ENCODE results near the gene COG4. TPM values are rescaled to one million over a fixed set of nuclear protein-coding genes. Genes with fewer than 3 reads are reported as not detected.

The COG4 gene
- total RNA-seq, 2 experiments from 2014 or later: 59.8 to 70.8 TPM

DNA sequence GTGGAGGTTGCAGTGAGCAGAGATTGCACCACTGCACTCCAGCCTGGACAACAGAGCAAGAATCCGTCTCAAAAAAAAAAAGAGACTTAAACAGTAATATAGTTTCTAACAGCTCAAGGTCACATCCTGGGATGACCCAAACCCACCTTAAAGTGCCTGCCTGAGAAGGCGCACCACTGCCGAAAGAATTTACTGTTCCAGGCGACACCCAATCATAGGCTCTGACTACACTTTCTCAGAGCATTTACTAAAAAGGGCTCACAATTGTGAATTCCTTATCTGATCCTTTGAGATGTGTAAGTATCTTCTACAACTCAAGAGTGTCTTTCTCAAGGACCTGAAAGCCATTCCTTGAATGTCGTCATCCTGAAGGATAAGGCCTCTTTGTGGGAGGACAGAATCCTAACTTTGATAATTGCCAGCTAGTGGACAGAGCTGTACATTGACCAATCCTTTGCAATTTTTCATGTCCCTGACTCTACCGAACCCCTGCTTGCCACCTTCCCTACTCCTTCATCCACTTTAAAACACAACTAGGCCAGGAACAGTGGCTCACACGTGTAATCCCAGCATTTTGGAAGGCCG, 81.9 kb downstream of the COG4 start:
- CTCF ChIA-PET: interaction anchor here (0.9 to 2.2 kb wide), 3 partner anchors 9 to 98 kb away, joined by 4 to 6 read pairs (median 4); no protein-coding TSS in a partner anchor

DNA sequence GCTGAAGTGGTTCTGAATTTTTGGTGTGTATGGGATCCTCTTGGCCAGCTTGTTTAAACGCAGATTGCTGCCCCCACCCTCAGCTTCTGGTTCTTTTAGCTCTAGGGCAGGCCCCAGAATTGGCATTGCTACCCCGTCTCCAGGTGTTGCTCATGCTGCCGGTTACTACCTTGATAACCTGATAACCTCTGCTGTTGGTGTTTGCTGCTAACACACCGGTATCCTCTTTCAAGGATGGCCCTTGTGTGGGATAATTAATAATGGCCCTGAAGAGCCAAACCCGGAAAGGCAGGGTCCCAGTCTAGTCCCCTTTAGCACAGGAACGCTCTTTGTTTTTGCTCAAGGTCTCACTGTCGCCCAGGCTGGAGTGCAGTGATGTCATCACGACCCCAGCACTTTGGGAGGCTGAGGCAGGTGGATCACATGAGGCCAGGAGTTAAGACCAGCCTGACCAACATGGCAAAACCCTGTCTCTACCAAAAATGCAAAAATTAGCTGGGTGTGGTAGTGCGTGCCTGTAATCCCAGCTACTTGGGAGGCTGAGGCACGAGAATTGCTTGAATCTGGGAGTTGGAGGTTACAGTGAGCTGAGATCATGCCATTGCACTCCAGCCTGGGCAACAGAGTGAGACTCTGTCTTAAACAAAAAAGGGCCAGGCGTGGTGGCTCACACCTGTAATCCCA, 83.2 kb downstream of the COG4 start:
- Mint-ChIP-seq H3K36me3 (ENCODE audit: low read depth) (no peaks in the 10 kb centered on the region), H3K9me3 (no peaks in the 10 kb centered on the region), H3K4me3 (peak overlapping the region; percentile 90), H3K27ac (peak overlapping the region; percentile 94), H3K27me3 (no peaks in the 10 kb centered on the region), H3K4me1 (peaks cover 34% of the 10 kb centered on the region)
- ChIA-PET CTCF (interaction anchor here (0.5 to 2.2 kb wide), 6 partner anchors 8 to 838 kb away, joined by 3 to 6 read pairs (median 4); partner anchors contain the start of gene FCSK), POLR2A (no interaction called here)
- no peak for DNase-seq

More for the DNA sequence above, 81.9 kb downstream of the COG4 start:
- H3K4me3 Mint-ChIP-seq: peak overlapping the region; percentile 10
- POLR2A ChIA-PET: no interaction called here
- no peaks in the 10 kb centered on the region for H3K27me3 Mint-ChIP-seq
- no peak for DNase-seq
- H3K9me3 Mint-ChIP-seq: no peaks in the 10 kb centered on the region
- H3K4me1 Mint-ChIP-seq: peaks cover 30% of the 10 kb centered on the region
- no peaks in the 10 kb centered on the region for H3K36me3 Mint-ChIP-seq (ENCODE audit: low read depth)
- no peak overlapping the region for H3K27ac Mint-ChIP-seq

DNA sequence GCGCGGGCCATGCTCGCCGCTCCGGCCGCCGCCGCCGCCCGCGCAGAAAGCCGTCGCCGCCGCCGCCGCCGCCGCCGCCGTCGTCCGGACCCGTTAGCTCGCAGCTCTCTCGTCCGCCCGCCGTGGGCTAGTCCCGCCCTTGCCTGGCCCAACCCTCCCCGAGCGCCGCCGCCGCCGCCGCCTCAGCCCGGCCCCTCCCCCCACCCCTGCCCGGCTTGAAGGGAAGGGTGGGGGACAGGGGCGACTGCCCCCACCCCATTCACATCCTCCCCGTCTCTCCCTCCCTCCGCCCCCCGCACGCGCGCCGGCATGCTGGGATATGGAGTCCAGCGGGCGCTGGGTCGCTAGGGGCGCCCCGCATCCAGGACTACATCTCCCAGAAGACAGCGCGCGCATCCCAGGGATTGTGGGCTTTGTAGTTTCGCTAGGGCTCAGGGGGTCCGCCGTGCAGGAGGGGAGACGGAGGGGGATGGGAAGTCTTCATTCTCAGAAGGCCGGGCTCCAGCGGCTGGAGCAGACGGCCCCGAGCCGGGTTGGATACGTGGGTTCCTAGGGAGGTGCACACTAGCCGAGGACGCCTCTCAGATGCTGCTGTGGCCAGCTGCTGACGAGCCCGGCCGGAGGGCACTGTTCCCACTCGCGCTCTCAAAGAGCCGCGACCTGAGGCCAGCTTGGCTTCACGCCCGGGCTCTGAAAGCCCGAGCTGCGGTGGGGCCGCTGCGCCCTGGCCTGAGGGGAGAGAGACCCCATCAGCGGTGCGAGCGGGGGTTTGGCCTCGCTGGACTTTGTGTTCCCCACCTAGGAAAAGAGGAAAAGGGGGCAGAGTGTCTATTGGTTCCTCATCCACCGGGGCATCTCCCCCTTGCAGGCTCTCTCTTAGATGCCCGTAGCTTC, 84.1 kb downstream of the COG4 start, which contains the start of gene ST3GAL2:
Gene ST3GAL2 (minus strand): TSS at position 132 of the 894 bp plus-strand sequence. CDS start 40,570 bp downstream, outside the sequence.
- H3K36me3 Mint-ChIP-seq (ENCODE audit: low read depth): peaks cover 4% of the 10 kb centered on the region
- peak; percentile 95 for DNase-seq
- H3K27me3 Mint-ChIP-seq: no peaks in the 10 kb centered on the region
- H3K4me1 Mint-ChIP-seq: peaks cover 29% of the 10 kb centered on the region
- peak within 1 kb of the TSS; percentile 94 for H3K27ac Mint-ChIP-seq
- H3K4me3 Mint-ChIP-seq: peak within 1 kb of the TSS; percentile 90
- H3K9me3 Mint-ChIP-seq: no peaks in the 10 kb centered on the region
- ChIA-PET POLR2A (no interaction called here), CTCF (interaction anchor here (0.5 to 1.6 kb wide), 6 partner anchors 10 to 837 kb away, joined by 3 to 6 read pairs (median 4); partner anchors contain the start of gene FCSK)

DNA sequence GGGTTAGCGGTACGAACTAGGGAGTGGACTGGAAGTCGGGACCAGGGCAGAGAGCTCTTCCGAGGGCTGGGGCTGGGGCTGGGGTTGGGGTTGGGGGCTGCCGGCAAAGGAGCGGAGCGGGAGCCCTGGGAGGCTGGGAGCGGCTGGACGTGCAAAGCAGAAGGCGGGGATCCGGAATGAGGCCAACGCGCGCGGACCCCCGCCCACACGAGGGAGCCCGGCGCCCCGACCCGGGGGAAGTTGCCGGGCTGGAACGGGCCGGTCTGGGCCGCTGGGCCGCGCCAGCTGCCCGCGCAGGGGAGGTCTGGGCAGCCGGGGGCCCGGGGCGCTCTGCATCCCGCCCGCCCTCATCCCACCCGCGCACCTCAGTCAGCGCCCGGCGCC, 84.8 kb downstream of the COG4 start:
- DNase-seq: no peak
- H3K4me3 Mint-ChIP-seq: peak overlapping the region; percentile 86
- H3K27ac Mint-ChIP-seq: peak overlapping the region; percentile 85

DNA sequence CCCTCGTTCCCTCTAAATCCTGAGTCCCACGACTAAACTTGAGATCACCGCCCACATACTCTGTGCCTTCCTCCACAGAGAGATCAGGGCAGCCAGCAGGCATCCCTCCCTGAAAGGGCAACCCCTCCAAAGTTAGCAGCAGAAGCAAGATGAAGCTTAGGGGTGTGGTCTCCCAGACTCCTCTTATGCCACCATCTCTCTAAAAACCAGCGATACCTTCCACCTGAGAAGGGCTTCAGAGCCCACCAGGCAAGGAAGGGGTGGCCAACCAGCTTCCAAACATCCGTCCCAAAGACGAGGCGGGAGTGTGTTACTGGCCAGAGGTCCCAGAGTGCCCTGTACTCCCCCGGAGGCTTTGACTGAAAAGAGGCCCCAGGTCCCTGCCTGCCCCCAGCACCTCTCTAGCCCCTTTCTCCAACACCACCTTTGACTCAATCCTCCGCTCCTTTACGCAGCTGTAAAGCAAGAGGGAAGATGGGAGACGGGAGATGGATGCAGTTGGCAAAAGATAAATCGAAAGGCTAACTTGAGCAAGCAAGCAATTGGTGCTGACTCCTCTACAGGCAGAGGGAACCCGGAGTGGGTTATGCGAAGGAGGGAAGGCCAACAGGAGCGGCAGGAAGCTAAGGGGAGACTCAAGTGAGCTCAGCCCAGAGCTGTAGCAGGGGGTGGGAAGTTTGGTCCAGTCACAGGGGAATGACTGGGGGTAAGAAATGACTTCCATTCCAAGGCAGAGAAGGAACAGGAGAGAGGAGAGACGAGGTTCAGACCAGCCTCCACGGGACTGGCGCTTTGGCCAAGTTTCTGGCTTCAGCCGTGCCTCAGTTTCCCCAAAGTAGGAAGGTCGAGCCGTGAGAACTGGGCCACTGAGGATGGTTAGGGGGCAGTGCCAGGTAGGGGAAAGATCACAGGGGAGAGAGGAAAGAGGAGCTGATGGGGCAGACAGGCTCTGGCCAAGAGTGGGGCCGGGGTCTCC, 85.5 kb downstream of the COG4 start:
- DNase-seq: no peak
- peaks cover 37% of the 10 kb centered on the region for H3K4me1 Mint-ChIP-seq
- peaks cover 8% of the 10 kb centered on the region for H3K36me3 Mint-ChIP-seq (ENCODE audit: low read depth)
- H3K27me3 Mint-ChIP-seq: no peaks in the 10 kb centered on the region
- ChIA-PET CTCF (interaction anchor here (0.6 to 1.6 kb wide), 8 partner anchors 16 to 58 kb away, joined by 3 to 6 read pairs (median 3); no protein-coding TSS in a partner anchor), POLR2A (no interaction called here)
- H3K4me3 Mint-ChIP-seq: peak overlapping the region; percentile 86
- H3K27ac Mint-ChIP-seq: peak overlapping the region; percentile 85
- H3K9me3 Mint-ChIP-seq: no peaks in the 10 kb centered on the region

More for the DNA sequence above, 84.8 kb downstream of the COG4 start:
- H3K36me3 Mint-ChIP-seq (ENCODE audit: low read depth): peaks cover 8% of the 10 kb centered on the region
- no peaks in the 10 kb centered on the region for H3K27me3 Mint-ChIP-seq
- CTCF ChIA-PET: interaction anchor here (0.6 to 1.6 kb wide), 6 partner anchors 15 to 45 kb away, joined by 3 to 6 read pairs (median 3); no protein-coding TSS in a partner anchor
- H3K9me3 Mint-ChIP-seq: no peaks in the 10 kb centered on the region
- H3K4me1 Mint-ChIP-seq: peaks cover 33% of the 10 kb centered on the region
- POLR2A ChIA-PET: no interaction called here

DNA sequence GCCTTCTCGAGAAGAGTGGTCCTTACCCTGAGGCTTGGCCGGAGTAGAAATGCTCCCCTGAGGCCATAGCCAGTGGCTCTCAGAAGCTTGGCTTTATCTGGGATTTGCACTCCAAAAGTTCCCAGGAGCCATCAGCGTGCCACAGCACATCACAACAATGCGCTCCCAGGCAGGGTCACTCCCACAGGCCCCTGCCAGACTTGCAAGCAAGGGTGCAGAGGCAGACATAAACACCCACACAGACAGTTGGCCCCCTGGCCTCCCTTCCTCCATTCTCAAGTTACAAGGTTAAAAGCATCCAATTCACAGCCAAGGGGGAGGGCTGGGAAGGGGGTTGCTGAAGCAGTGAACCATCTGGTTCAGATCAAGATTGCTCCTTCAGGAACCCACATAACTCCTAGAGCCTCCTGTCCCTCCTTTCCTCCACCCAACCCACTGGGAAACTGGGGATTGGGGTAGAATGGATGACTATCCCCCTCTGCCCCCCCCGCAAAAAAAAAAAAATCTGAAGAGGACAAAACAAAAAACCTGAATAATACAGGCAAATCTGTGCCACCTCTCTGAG, 86.3 kb downstream of the COG4 start:
- Mint-ChIP-seq H3K4me1 (peaks cover 45% of the 10 kb centered on the region), H3K36me3 (ENCODE audit: low read depth) (peaks cover 8% of the 10 kb centered on the region), H3K27ac (no peak overlapping the region), H3K4me3 (peak overlapping the region; percentile 86), H3K9me3 (no peaks in the 10 kb centered on the region), H3K27me3 (no peaks in the 10 kb centered on the region)
- ChIA-PET CTCF (interaction anchor here (1.0 to 1.3 kb wide), 3 partner anchors 17 to 56 kb away, joined by 3 read pairs; no protein-coding TSS in a partner anchor), POLR2A (no interaction called here)
- no peak for DNase-seq

DNA sequence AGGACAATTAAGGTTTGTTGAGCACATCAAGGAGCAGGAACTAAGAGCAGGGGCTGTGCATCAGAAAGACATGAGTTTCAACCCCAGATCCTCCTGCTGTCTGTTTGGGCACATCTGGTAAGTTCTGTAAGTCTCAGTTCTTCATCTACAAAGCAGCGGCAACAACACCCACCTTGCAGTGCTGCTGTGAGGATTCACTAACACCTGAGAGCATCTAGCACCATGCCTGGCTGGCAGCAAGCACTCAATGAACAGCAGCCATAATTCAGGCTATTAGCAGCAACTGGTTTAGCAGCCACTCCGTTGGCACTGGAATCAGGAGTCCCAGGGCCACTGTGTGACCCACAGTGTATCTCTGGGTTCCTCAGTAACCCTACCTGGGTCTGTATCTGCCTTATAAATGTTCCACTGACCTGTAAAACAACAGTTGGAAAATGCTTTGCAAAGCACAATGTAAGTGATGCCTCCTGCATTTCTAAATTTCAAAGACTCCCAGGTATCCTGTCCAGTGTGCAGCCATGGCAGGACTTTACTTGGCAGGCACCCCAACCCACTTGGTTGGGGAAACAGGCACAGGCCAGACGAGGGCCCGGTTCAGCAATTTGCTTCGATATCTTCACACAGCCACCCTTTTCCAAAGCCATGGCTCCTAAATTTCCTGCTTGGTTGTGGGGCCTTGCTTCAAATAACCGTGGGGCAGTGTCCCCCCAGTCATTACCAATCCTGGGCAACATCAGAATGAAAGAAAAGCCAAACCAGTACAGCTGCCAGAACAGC, 88.7 kb downstream of the COG4 start:
- POLR2A ChIA-PET: interaction anchor here (0.7 kb wide), 1 partner anchor 15 kb away, joined by 7 read pairs; no protein-coding TSS in a partner anchor
- Mint-ChIP-seq H3K27me3 (no peaks in the 10 kb centered on the region), H3K36me3 (ENCODE audit: low read depth) (peaks cover 8% of the 10 kb centered on the region), H3K4me1 (peaks cover 61% of the 10 kb centered on the region), H3K4me3 (no peak overlapping the region), H3K27ac (no peak overlapping the region), H3K9me3 (no peaks in the 10 kb centered on the region)
- CTCF ChIA-PET: interaction anchor here (0.9 to 1.2 kb wide), 2 partner anchors 8 to 15 kb away, joined by 3 read pairs; no protein-coding TSS in a partner anchor
- DNase-seq: no peak

DNA sequence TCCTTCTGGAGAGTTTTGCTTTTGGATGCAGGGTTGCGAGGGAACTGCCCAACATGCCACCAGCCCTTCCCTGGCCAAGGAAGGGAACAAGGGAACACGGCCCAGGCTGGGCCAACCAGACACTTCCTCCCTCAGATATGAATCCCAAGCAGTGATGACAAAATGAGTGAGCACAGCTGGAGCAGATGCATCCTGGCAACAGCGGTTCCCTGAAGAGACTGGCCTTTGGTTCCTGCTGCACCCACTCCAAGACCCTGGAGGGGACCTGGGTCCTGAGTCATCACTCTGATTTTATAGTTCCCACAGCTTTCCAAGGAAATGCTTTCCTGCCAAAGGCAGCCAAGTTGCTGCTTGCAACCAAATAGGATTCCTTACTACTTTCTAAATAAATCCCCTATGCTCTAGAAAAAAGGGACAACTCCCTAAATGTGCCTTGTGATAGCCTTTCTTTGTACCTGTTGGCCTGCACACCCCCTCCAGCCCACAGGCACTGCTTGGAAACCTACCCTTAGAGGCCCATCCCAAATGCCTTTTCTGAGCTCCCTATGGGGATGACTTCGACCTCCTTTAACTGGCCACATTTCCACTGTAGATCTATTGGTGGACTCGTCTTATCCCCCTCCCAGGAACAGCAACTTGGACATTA, 89.8 kb downstream of the COG4 start:
- Mint-ChIP-seq H3K36me3 (ENCODE audit: low read depth) (peaks cover 8% of the 10 kb centered on the region), H3K9me3 (no peaks in the 10 kb centered on the region), H3K4me1 (peaks cover 60% of the 10 kb centered on the region), H3K4me3 (no peak overlapping the region), H3K27me3 (no peaks in the 10 kb centered on the region), H3K27ac (peak overlapping the region; percentile 31)
- no peak for DNase-seq
- ChIA-PET POLR2A (interaction anchor here (0.7 kb wide), 1 partner anchor 14 kb away, joined by 7 read pairs; no protein-coding TSS in a partner anchor), CTCF (interaction anchor here (0.9 to 1.6 kb wide), 2 partner anchors 9 to 16 kb away, joined by 3 to 4 read pairs; no protein-coding TSS in a partner anchor)

DNA sequence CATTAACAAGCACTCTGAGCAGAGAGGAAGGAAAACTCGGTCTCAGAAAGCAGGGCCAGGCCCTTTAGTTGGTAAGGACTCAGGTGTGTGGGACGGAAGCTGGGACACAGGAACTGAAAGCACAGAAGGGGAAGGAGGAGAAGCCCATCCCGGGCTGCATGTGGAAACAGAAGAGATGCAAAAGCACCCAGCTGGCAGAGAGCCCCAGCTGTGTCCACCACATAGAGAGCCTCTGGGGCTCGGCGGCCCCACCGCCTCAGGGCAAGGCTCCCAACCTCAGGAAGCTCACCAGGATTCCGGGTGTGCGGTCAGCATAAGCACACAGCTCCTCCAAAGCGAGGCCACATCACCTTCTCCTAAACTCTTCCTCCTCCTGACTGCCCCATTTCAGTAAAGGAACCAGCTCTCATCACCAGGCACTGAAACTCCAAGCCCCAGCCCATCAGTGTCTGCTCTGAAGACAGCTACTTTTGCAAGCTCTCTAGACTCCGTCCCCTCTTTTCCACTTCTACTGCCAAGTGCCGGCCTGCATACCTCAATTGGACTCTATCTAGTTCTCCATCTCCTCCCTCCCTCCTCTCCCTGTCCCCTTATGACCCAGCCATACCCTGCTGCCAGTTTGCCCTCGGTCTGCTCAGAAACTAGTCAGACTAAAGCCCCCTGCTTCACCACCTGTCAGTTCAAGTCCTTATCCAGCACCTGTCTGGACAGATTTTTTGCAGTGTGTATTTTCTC, 90.5 kb downstream of the COG4 start:
- Mint-ChIP-seq H3K4me3 (no peak overlapping the region), H3K27me3 (no peaks in the 10 kb centered on the region), H3K27ac (no peak overlapping the region), H3K36me3 (ENCODE audit: low read depth) (peaks cover 8% of the 10 kb centered on the region), H3K4me1 (peaks cover 62% of the 10 kb centered on the region), H3K9me3 (no peaks in the 10 kb centered on the region)
- ChIA-PET CTCF (interaction anchor here (0.9 to 1.8 kb wide), 6 partner anchors 8 to 62 kb away, joined by 3 to 6 read pairs (median 4); no protein-coding TSS in a partner anchor), POLR2A (interaction anchor here (0.6 kb wide), 1 partner anchor 53 kb away, joined by 3 read pairs; no protein-coding TSS in a partner anchor)
- no peak for DNase-seq

DNA sequence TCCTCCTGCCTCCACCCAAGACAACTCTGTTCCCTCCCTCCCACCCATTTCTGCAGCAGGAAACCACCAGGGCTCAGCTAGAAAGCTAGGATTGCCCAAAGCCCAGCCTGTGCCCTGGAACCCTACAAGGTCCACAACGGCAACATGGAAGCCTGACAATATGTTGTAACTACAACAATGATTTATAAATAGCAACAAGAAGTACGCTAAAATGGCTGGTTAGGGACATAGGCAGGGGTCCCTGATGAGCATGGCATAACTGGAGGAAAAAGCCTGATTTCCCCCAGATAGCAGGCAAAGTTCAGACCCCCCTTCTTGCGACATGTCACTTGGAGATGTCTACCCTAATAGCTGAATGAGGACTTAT, 91.0 kb downstream of the COG4 start:
- CTCF ChIA-PET: interaction anchor here (0.9 to 1.8 kb wide), 6 partner anchors 9 to 63 kb away, joined by 3 to 6 read pairs (median 4); no protein-coding TSS in a partner anchor
- DNase-seq: no peak
- peaks cover 9% of the 10 kb centered on the region for H3K36me3 Mint-ChIP-seq (ENCODE audit: low read depth)
- no peak overlapping the region for H3K27ac Mint-ChIP-seq
- H3K27me3 Mint-ChIP-seq: no peaks in the 10 kb centered on the region
- H3K4me3 Mint-ChIP-seq: no peak overlapping the region
- no peaks in the 10 kb centered on the region for H3K9me3 Mint-ChIP-seq
- H3K4me1 Mint-ChIP-seq: peaks cover 61% of the 10 kb centered on the region
- POLR2A ChIA-PET: interaction anchor here (0.6 kb wide), 1 partner anchor 52 kb away, joined by 3 read pairs; no protein-coding TSS in a partner anchor

All from activated CD4-positive, alpha-beta T cell treated with anti-CD3 and anti-CD28 coated beads, Interleukin-2, amount 10 ng/mL, durations not matched to agents 7 days and 5 days (primary cell).